Right atrium auricular region (tissue), 2 donors: ENCODE results near the gene KLHL15. TPM values are rescaled to one million over a fixed set of nuclear protein-coding genes. Genes with fewer than 3 reads are reported as not detected.
"Not testable (repeated sequence)": the region's sequence is repeated elsewhere in the genome, so short reads cannot be mapped to it uniquely, and the experiment has no call there.

Experiments used
- DNase-seq: peaks from one replicate; pipeline ENCODE4 v3.0.0-alpha.2; 2019; ENCODE audit warnings: low spot score
- H3K27ac ChIP-seq, 2 donors: fragments of 200-600 bp; sonication (generic); 1 replicate in 1 of 2; 2 replicates in 1 of 2; pipeline ENCODE4 v1.5.1; 2016 to 2019
- H3K27me3 ChIP-seq, 2 donors: fragments of 200-600 bp; sonication (generic); one replicate each; pipeline versions ENCODE4 v1.5.1 to v1.6.0; 2017 to 2019
- H3K36me3 ChIP-seq: fragments of 200-600 bp; sonication (generic); one replicate; pipeline ENCODE4 v1.5.1; 2016
- H3K4me1 ChIP-seq, 2 donors: fragments of 200-600 bp; sonication (generic); one replicate each; pipeline versions ENCODE4 v1.5.1 to v1.6.0; 2017 to 2019
- H3K4me3 ChIP-seq, 2 donors: fragments of 200-600 bp; sonication (generic); 1 replicate in 1 of 2; 2 replicates in 1 of 2; pipeline ENCODE4 v1.5.1; 2017 to 2019; ENCODE audit warnings: mild to moderate bottlenecking in 1 of 2, moderate library complexity in 1 of 2
- H3K9me3 ChIP-seq, 2 donors: fragments of 200-600 bp; sonication (generic); one replicate each; pipeline ENCODE4 v1.5.1; 2019
- CTCF ChIP-seq, 2 donors: fragments of 200-600 bp; sonication (generic); IDR thresholded peaks; one replicate each; pipeline ENCODE4 v1.5.1; 2019; ENCODE audit warnings: antibody characterized with exemption in 2 of 2
- total RNA-seq, 2 donors: library from RNA; depleted of rRNA; stranded (reverse); fragments of >200 nt; gene quantifications; one replicate each; pipeline ENCODE4 v1.1.0, GENCODE V29; 2016

The KLHL15 gene
- total RNA-seq, 2 donors from 2014 or later = 5.7 to 6.9 TPM

DNA sequence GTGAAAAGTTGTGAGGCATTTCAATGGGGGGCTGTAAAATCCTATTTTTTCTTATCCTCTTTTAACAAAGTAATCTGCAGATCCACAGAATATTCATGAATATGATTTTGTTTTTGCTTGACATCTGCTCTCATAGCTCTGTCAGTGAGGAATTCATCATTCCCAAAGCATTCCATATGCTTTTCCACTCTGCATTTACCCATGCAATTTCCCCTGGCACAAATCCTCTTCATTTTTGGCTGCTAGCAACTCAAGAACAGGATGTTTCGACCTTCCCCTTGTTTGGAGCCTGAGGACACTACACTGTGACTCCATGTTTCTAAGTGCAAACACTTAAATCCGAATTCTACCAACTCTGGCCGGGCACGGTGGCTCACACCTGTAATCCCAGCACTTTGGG is 48.5 kb downstream of the KLHL15 start:
- Histone ChIP-seq H3K4me1 (no peaks in the 10 kb centered on the region), H3K27me3 (no peaks in the 10 kb centered on the region), H3K27ac (no peak overlapping the region), H3K36me3 (no peaks in the 10 kb centered on the region), H3K4me3 (no peak overlapping the region), H3K9me3 (no peaks in the 10 kb centered on the region)
- TF ChIP-seq CTCF (IDR thresholded peaks at IDR 0.05) = no peak
- DNase-seq = no peak

GRCh38 chrX:23965630-23966029 is 61.4 kb downstream of the KLHL15 start:
- H3K27me3 ChIP-seq, H3K4me3 ChIP-seq, H3K36me3 ChIP-seq, H3K27ac ChIP-seq, H3K9me3 ChIP-seq, DNase-seq, H3K4me1 ChIP-seq: not testable (repeated sequence)

DNA sequence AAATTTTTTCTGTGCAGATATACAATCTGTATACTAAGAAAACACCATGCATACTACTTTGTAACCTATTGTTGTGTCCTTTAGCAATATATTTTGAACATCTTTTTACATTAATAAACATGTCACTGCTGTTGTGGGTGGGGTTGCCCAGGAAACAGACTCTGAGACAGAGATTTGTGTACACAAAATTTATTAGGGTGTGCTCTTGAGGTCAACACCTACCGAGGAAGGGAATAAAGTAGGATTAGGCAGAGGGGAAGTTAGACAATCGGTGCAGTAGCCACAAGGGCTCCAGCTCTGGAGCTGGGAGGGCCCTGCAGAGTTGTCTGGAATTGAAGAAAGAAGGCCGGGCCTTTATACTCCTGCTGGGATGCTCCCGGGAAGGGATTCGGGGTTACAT is 62.8 kb downstream of the KLHL15 start:
- Histone ChIP-seq H3K4me3 (no peak overlapping the region), H3K27ac (no peak overlapping the region), H3K4me1 (no peaks in the 10 kb centered on the region), H3K36me3 (no peaks in the 10 kb centered on the region), H3K9me3 (no peaks in the 10 kb centered on the region), H3K27me3 (no peaks in the 10 kb centered on the region)
- no peak for DNase-seq
- TF ChIP-seq CTCF (IDR thresholded peaks at IDR 0.05) = no peak

DNA sequence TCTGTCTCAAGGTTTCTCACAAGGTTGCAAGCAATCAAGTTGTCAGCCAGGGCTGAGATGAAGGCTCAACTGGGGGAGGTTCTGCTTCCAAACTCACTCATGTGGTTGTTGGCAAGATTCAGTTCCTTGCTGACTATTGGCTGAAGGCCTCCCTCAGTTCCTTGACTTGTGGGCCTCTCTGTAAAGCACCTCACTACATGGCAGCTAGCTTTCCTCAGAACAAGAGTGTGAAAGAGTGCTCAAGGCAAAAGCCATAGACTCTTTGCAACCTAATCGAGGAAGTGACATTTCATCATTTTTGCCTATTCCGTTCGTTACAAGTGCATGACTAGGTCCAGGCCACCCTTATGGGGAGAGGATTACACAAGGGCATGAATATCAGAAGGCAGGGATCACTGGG is 67.2 kb downstream of the KLHL15 start:
- H3K9me3 ChIP-seq = no peaks in the 10 kb centered on the region
- no peak for DNase-seq
- no peaks in the 10 kb centered on the region for H3K4me1 ChIP-seq
- no peak overlapping the region for H3K4me3 ChIP-seq
- no peak overlapping the region for H3K27ac ChIP-seq
- no peak for TF ChIP-seq CTCF (IDR thresholded peaks at IDR 0.05)
- no peaks in the 10 kb centered on the region for H3K36me3 ChIP-seq
- no peaks in the 10 kb centered on the region for H3K27me3 ChIP-seq

GRCh38 chrX:23954396-23954795 is 72.6 kb downstream of the KLHL15 start:
- DNase-seq = no peak
- no peak for TF ChIP-seq CTCF (IDR thresholded peaks at IDR 0.05)
- Histone ChIP-seq H3K4me1 (no peaks in the 10 kb centered on the region), H3K27me3 (no peaks in the 10 kb centered on the region), H3K4me3 (no peak overlapping the region), H3K27ac (no peak overlapping the region), H3K36me3 (no peaks in the 10 kb centered on the region), H3K9me3 (no peaks in the 10 kb centered on the region)

- no peak overlapping the region for H3K4me3 ChIP-seq
- no peak for DNase-seq
- H3K4me1 ChIP-seq = no peaks in the 10 kb centered on the region
- H3K36me3 ChIP-seq = no peaks in the 10 kb centered on the region
- no peak overlapping the region for H3K27ac ChIP-seq
- no peaks in the 10 kb centered on the region for H3K27me3 ChIP-seq
- no peak for TF ChIP-seq CTCF (IDR thresholded peaks at IDR 0.05)
- H3K9me3 ChIP-seq = no peaks in the 10 kb centered on the region
These were observed 73.1 kb downstream of the KLHL15 start for GRCh38 chrX:23953908-23954269.
